Inferior parietal cortex (tissue), 1 donor: ENCODE data around the gene ENTPD2.
"Not testable (repeated sequence)": the region's sequence is repeated elsewhere in the genome, so short reads cannot be mapped to it uniquely, and the experiment has no call there.

Experiments
- DNase-seq: peaks from one replicate; pipeline ENCODE4 v3.0.0-alpha.2; 2016; ENCODE audit errors: extremely low spot score

Gene ENTPD2

DNA sequence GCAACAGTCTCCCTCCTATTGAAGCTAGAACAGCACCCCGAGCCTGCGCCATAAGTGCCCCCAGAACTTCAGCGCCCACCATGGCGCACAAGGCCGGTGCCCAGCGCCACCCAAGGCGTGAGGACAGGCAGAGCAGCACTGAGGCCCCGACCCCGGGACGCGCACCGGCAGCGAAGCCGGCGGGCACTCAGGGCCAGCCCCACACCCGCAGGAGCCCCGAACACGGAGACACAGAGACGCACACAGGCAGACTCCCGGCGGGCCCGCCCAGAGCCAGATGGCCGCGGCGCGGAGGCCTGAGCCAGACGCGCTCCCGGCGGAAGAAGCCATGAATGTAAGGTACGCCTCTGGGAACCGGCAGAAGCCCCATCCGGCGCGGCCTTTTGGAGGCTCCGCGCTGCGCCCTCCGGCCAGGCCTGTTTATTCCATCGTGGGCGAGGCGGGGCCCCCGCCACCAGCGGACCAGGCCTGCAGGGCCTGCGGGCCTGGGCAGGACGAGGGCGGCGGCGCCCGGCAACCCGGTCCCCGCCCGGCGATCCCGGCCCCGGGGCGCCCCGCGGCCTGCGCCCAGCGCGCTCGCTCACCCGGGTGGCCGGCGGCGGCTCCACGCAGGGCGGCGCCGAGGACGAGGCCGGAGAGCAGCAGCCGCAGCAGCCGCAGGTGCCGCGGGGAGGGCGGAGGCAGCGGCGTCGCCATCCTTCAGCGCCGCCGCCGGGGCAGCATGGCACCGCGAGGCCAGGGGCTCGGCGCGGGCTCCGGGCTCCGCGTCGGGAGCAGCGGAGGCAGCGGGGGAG is 8.4 kb downstream of the ENTPD2 start:
- DNase-seq = no peak

DNA sequence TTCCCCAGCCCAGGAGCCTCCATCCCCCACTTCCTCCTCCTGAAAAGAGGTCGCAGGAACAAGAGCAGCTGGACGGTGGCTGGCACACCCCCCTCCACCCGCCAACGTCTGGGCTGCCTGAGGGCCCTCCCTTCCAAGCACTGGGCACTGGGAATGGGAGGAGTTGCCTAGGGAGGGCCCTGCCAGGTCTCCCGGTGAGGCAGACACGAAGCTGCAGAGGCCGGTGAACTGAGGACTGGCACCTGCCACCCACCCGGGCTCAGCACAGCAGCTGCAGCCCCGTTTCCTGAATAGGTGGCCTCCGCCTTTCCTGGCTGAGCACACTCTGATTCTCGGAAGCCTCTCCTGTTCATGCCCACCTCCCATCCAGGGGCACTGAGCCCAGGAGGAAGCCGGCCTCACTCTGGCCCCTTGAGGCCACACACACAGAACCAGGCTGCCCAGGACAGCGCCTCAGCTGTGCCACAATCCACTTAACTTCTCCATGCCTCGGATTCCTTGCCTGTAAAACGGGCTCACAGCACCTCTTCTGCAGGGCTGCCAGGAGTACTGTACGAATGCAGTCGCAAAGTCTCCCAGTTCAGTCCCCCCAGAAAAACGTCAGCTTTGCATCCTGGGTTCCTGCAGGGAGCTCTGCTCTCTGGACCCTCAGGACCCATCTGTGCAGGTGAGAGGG is 9.2 kb downstream of the ENTPD2 start:
- DNase-seq = no peak

DNA sequence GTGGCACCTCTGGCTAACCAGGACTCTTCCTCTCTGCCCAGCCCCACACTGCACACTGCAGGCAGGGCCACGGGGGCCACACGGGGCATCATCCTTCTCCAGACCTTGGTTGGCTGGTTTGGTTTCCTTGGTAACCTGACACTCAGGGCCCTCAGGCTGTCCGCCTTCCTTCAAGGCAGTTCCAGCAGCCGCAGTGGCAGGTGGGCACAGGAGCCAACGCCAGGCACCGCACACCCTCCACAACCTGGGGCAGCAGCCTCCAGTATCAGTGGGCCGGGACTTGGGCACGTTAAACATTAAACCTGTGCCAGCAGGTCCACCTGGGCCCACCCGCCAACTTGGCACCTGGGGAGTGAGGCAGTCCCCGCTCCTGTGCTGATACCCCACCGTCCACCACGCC is 9.8 kb downstream of the ENTPD2 start:
- DNase-seq = no peak

DNA sequence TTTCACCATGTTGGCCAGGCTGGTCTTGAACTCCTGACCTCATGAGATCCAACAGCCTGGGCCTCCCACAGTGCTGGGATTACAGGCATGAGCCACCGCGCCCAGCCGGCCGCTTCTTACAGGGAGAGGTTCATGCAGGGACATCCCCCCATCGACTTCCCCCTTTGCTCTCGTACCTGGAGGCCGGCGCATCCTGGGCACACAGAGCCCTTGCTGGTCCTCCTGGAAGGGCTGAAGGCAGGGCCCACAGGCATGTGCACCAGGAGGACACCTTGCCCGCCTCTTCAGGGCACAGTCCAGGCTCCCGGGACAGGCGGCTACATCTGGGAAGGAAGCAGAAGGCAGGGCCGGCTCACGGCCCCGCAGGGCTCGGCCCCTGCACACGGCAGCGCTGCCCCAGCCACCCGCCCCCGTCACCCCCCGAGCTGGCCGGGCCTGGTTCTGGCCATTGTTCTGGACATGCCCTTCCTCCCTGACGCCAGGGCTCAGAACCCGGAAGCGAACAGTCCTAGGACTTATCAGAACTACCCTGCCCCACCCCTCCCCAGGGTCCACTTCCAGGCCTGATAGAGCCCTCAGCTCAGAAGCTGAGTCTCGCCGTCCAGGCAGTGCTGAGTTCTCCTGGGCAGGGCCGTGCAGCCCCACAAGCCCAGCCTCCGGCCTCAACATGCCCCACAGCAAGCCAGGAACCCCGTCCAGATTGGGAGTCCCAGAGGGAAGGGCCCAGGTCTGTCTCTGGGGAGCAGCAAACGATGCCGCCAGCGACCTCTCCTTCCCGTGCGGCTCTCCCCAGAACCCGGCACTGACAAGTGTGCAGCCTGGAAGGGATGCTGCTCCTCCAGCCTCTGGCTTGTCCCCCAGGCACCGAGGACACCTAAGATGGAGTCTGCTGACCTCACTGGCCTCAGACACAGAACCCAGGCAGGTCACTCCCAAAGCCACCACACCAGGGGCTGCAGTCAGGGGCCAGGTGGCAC is 10.8 kb downstream of the ENTPD2 start:
- no peak for DNase-seq

DNA sequence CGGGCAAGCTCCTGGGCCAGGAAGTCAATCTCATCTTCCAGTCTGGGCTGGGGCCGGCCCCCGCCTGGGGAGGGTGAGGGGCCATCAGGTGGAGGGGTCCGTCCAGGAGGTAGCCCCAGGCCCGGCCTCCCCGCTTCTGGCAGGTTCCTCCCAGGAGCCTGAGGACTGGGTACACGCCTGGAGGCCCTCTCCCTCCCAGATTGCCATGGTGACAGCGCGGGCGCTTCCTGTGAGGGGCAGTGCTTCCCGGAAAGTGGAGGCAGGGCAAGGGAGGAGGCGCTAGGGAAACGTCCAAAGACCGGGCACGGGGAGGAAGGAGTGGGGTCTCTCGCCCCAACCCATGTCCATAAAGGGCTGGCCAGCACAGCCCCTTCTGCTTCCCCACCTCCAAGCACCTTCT is 12.7 kb downstream of the ENTPD2 start:
- DNase-seq = no peak

DNA sequence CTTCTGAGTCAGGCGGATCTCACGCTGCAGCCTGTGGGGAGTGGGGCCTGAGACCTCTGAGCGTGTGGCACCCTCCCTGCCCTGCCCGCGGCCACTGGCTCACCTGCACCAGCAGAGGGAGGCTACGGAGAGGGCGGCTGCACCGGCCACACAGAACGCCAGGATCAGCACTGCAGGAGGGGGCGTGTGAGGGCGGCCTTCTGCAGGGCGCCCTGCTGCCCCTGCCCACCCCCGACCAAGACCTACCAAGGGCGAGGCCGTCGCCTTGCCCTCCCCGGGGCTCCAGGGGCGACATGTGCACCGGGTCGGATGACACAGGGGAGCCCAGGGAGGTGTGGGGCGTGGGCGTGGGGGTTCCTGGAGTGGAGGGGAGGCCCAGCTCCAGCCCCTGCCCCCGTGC is 13.3 kb downstream of the ENTPD2 start:
- no peak for DNase-seq

DNA sequence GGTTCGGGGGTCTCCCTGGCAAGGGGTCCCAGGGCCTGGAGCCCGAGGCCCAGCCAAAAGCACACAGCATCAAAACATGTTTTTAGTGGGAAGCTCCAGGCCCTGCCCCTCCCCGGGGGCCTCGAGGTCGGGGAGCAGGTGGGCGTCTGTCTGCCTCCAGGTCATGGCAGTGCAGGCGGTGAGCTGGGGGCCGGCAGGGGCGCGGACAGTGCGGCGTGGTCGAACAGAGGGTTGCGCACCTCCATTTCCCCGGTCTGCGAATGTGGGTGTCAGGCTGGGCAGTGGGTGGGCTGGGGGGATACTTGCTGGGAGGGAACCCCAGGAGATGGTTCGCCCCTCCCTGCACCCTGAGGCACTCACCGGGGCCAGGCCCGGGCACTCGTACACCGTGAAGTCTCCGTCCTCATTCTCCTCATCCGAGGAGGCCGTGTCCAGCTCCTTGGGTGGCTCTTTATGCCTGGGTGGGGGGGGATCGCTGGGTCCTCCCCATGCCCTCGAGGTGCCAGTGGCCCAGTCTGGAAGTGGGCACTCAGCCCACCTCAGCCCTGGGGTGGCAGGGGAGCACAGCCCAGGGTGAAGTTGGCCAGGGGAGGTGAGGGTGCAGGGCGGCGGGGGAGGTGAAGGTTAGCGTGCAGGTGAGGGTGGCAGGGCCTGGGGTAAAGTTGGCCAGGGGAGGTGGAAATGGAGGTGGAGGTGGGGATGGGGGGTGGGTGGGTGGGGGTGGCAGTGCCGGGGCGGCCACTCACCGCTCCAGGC is 14.1 kb downstream of the ENTPD2 start:
- DNase-seq = no peak

DNA sequence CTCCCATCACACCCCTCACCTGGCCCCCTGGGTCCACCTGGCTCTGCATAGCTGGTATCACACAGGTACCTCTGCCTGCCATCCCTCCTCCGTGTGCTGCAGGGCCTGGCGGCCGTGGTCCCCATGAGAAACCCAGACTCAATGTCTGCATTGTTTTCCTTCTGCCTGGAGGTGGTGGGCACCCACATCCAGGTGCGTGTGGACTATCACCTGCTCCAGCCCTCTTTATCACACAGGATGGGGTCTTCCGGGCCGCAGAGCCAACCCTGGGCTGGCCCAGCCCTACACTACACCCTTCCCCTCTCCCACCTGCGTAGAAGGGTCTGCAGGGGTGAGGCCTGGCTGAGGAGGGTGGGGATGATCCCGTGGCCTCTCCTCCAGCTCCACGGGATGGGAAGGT is 14.9 kb downstream of the ENTPD2 start:
- no peak for DNase-seq

DNA sequence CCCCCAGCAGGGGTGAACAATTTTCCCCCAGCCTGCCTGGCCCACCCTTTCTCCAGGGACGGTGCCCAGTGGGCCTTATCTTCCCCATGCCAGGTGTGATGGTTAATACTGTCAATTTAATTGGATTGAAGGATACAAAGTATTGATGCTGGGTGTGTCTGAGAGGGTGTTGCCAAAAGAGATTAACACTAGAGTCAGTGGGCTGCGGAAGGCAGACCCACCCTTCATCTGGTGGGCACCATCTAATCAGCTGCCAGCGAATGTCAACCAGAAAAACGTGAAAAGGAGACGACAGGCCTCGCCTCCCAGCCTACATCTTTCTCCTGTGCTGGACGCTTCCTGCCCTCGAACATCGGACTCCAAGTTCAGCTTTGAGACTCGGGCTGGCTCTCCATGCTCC is 16.4 kb downstream of the ENTPD2 start:
- DNase-seq = no peak

DNA sequence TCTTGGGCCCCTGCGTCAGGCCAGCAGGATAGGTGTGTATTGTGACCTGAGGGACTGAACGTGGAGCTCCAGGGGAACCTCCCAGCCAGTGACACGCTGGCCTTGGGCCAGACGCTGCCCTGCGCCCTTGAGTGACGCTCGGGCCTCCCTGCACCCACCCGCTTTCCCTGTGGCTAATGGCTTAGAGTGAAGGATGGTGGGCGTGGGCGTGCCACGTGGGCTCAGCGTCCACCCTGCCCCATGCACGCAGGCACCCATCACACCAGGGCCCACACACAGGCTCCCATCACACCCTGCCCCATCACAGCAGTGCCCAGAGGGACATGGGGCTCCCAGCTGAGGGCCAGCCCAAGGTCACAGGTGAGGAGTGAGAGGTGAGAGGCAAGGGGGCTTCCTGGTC is 16.8 kb downstream of the ENTPD2 start:
- no peak for DNase-seq

DNA sequence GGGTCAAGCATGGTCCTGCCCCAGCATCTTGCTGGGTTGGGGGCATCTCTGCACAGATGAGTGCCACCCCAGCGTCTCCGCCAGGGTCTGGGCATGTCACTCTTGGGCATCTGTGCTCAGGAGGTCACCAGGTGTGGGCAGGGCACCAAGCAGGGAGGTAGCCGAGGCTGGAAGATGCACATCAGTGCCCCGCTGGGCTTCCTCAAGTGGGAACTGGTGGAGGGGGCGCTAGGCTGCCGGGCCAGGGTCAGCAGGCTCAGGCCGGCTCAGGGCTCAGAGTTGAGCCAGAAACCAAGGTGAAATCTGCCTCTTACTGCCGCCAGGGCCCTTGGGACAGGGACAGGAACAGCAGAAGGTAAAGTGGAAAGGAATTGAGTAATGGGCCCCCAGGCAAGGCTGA is 17.9 kb downstream of the ENTPD2 start:
- no peak for DNase-seq

DNA sequence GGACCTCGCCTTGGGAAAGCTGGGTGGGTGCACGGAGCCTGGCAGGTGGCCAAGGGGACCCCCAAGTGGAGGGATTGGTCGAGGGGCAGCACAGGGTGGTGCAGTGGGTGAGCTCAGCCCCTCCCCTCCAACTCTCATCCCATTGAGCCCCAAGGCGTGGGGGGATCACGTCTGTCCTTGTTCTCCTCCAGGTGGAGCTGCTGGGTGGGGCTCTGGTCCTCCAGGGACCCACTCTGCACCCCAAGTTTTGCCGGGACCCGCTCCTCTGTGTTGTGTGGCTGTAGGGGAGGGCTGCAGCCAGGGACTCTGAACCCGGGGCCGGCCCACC is 18.4 kb downstream of the ENTPD2 start:
- DNase-seq = no peak

DNA sequence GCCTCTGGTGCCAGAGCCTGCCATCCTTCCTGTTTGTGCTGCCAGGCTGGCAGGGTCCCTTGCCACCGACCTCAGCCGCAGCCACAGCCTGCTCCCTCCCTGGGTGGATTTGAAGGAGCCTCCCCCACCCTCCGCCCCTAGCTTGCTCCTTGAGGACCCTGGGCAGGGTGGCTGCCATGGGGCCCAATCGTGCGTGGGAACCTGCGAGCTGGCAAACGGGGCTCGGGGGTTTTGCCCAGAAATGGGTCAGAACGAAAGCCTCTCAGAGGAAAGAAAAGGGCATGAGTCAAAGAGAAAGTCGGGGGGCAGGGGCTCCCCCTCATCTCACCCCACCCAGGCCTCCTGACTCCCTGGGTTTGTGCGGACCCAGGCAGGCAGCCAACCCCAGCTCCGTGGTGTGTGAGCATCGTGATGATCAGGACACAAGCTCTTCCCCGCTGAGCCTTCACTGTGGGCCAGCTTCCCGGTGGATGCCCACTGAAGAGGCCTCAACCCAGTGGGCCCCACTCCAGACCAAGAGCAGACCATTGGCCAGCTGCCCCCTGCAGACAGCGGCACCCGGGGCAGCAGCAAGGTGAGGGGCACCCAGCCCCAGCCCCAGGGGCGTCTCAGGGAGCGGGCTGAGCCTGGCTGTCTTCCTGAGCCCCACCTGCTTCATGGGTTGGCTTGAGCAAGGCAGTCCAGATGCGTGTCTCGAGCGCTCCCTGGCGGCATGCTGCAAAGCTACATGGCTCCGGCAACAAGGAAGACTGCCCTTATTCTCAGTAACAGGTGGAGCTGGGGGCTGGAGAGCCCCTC is 19.0 kb downstream of the ENTPD2 start:
- DNase-seq = peak; percentile 85

DNA sequence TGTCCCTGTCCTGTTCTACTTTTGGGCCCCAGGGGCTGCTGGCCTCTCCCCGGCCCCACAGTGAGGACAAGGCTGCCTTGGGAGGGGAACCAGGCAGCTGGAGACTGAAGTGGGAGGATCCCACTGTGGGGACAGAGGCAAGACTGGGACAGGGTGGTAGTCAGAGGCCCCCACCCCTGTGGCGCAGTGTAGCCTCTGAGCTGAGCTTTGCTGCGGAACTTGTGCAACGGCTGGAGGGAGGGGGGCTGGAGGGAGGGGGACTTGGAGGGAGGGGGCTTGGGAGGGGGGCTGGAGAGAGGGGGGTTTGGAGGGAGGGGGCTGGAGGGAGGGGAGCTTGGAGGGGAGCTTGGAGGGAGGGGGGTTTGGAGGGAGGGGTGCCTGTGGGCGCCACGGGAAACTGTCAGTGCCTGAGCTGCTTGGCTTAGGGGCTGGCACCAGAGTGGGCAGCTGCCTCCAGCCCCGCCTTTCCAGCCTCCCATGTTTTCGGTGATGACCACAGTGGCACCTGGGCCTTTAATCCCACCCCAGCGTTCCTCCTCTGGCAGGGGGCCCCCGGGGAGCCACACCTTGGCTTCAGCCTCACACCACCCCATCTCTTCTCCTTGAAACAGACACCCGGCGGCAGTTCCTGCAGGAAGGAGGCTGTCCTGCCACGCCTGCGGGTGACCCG is 19.7 kb downstream of the ENTPD2 start:
- no peak for DNase-seq

DNA sequence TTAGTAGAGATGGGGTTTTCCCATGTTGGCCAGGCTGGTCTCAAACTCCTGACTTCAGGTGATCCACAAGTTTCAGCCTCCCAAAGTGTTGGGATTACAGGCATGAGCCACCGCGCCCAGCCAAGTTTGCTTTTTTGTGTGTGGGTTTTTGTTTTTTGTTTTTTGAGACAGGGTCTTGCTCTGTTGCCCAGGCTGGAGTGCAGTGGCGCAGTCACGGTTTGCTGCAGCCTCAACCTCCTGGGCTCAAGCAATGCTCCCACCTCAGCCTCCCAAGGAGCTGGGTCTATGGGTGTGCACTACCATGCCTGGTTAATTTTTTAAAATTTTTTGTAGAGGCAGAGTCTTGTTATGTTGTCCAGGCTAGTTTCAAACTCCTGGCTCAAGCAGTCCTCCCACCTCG is 20.4 kb downstream of the ENTPD2 start:
- not testable (repeated sequence) for DNase-seq

DNA sequence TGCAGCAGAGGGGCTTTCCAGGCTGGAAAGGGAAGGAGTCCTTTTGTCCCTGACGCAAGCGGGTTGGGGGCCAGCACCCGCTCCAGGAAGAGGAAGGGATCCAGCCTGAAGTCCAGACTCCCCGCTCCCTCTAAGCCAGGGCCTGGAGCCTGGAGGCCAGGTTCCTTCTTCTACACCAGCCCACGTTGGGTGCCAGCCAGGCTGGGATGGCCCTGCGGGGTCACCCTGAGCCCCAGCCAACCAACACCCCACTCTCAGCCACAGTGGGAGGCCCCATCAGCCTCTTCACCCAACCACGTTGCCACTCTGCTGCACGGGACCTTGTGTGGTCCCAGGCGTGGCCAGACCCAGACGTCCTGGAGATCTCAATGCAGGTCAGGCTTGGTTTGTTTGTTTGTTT is 21.0 kb downstream of the ENTPD2 start:
- no peak for DNase-seq

DNA sequence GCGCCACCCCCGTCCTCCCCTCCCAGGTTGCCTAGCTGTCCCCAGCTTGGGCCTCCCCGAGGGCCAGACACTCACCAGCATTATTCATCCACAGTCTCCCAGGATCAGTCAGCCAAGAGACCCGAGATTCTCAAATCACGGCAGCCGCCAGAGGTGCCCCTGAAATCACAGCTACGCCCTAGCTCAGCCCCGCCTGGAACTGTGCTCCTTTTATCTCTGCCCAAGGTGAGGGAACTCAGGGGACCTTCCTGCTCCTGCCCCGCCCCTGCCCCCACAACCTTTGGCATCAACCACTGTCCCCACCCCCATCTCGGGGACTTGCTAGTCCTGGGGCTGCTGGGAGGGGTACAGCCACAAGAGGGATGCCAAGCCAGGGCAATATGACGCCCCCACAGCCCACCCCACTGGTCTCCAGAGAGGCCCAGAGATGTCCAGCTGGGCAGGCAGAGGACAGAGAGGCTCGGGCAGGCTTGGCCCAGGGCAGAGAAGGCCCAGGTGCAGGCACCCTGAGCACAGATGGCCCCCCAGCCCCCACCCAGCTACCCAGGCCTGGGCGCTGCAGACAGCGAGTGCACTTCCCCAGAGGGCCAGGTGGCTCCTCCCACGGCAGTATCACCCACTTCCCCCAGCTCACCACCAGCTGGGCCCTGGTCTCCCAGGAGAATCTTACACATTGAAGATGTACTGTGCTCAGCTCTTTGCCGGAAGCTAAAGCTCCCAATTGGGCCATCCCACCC is 21.8 kb downstream of the ENTPD2 start, which contains the start of gene FUT7:
FUT7 (minus strand) TSS at position 185 of the 737 bp plus-strand sequence; CDS start at position 88, 97 bp downstream.
- DNase-seq = no peak

DNA sequence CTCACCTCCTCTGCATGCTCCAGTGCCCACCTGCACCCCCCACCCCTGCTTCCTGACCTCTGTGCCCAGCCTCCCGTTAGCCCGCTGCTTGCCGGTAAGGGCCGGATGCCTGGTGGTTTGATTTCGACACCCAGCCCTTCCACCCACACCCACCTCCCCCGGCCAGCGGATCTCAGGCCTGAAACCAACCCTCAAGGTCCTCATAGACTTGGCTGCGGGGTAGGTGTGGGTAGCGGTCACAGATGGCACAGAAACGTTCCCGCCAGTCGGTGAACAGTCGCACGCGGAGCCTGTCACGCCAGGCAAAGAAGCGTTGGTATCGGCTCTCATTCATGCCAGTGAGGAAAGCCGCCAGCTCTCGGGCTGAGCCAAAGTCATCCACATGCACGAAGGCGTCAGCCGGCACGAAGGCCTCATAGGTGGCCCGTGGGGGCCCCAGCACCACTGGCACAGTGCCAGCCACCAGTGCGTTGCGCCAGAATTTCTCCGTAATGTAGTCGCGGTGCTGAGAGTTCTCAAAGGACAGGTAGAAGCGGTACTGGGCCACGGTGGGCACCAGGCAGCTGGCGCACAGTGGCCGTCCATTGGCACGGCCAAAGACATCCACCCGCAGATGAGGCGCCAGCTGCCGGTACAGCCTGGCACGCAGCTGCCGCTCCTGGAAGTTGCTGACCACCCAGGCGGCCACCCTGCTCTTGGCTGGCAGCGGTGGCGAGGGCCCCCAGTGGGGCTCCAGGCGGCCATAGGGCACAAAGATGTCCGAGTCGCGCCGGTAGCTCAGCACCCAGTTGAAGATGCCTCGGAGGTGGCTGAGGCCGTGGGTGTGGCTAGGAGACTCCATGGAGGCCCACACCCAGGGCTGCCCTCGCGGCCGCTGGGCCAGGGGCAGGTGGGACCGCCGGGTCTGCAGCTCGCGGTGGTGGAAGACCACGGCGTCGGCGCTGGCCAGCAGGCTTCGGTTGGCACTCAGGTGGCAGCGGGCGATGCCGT is 23.0 kb downstream of the ENTPD2 start:
- no peak for DNase-seq
